Dendritic cell treated with granulocyte-macrophage colony-stimulating factor and Interleukin-4, amounts not matched to agents 40 ng/mL and 50 ng/mL, for 4 days (primary cell): ENCODE results near the gene GALNT10.

Experiments
- H3K27ac Mint-ChIP-seq: one replicate; pipeline ENCODE4 v1.8.0; 2022; ENCODE audit warnings: mild to moderate bottlenecking, mixed read lengths
- H3K27me3 Mint-ChIP-seq: one replicate; pipeline ENCODE4 v1.8.0; 2022; ENCODE audit warnings: mild to moderate bottlenecking, mixed read lengths
- H3K36me3 Mint-ChIP-seq: one replicate; pipeline ENCODE4 v1.8.0; 2022; ENCODE audit warnings: low read depth, mixed read lengths
- H3K4me1 Mint-ChIP-seq: one replicate; pipeline ENCODE4 v1.8.0; 2022; ENCODE audit warnings: low read depth, mixed read lengths
- H3K4me3 Mint-ChIP-seq: one replicate; pipeline ENCODE4 v1.8.0; 2022; ENCODE audit warnings: mild to moderate bottlenecking, moderate library complexity, mixed read lengths
- H3K9me3 Mint-ChIP-seq: one replicate; pipeline ENCODE4 v1.8.0; 2022; ENCODE audit warnings: mixed read lengths
- intact Hi-C: fragments of 100-400 bp; cut with micrococcal nuclease; formaldehyde crosslinking; loops from one replicate; pipeline ENCODE4 v1.15.0; 2022

Gene GALNT10

GRCh38 chr5:154193283-154193682 is 2.8 kb downstream of the GALNT10 start:
- Mint-ChIP-seq H3K9me3 (no peaks in the 10 kb centered on the region), H3K4me3 (no peak overlapping the region), H3K27me3 (peaks cover 20% of the 10 kb centered on the region), H3K27ac (no peak overlapping the region), H3K36me3 (peaks cover 26% of the 10 kb centered on the region), H3K4me1 (peaks cover 57% of the 10 kb centered on the region)
- intact Hi-C loops: loop anchor here (10.0 kb wide), 1 partner anchor 212 kb away; no protein-coding TSS in a partner anchor

- H3K27me3 Mint-ChIP-seq: peaks cover 17% of the 10 kb centered on the region
- no peak overlapping the region for H3K27ac Mint-ChIP-seq
- no peaks in the 10 kb centered on the region for H3K9me3 Mint-ChIP-seq
- peaks cover 31% of the 10 kb centered on the region for H3K36me3 Mint-ChIP-seq
- intact Hi-C loops: loop anchor here (10.0 kb wide), 1 partner anchor 211 kb away; no protein-coding TSS in a partner anchor
- H3K4me1 Mint-ChIP-seq: peaks cover 62% of the 10 kb centered on the region
- no peak overlapping the region for H3K4me3 Mint-ChIP-seq
These were observed 3.2 kb downstream of the GALNT10 start for GRCh38 chr5:154193701-154194121.

- no peak overlapping the region for H3K27ac Mint-ChIP-seq
- no peaks in the 10 kb centered on the region for H3K9me3 Mint-ChIP-seq
- intact Hi-C loops: loop anchor here (10.0 kb wide), 1 partner anchor 210 kb away; no protein-coding TSS in a partner anchor
- H3K27me3 Mint-ChIP-seq: peaks cover 8% of the 10 kb centered on the region
- peaks cover 62% of the 10 kb centered on the region for H3K4me1 Mint-ChIP-seq
- H3K4me3 Mint-ChIP-seq: no peak overlapping the region
- H3K36me3 Mint-ChIP-seq: peaks cover 40% of the 10 kb centered on the region
These were observed 4.1 kb downstream of the GALNT10 start for GRCh38 chr5:154194345-154195329.

- intact Hi-C loops: loop anchor here (10.0 kb wide), 1 partner anchor 209 kb away; no protein-coding TSS in a partner anchor
- Mint-ChIP-seq H3K36me3 (peaks cover 35% of the 10 kb centered on the region), H3K9me3 (no peaks in the 10 kb centered on the region), H3K4me3 (no peak overlapping the region), H3K27ac (peak overlapping the region; percentile 19), H3K27me3 (peaks cover 3% of the 10 kb centered on the region), H3K4me1 (peaks cover 56% of the 10 kb centered on the region)
These were observed 5.7 kb downstream of the GALNT10 start for GRCh38 chr5:154196281-154196680.

- H3K4me3 Mint-ChIP-seq: no peak overlapping the region
- intact Hi-C loops: loop anchor here (10.0 kb wide), 1 partner anchor 208 kb away; no protein-coding TSS in a partner anchor
- H3K27ac Mint-ChIP-seq: peak overlapping the region; percentile 19
These were observed 6.6 kb downstream of the GALNT10 start for GRCh38 chr5:154196955-154197652.

GRCh38 chr5:154197801-154198491 is 7.4 kb downstream of the GALNT10 start:
- Mint-ChIP-seq H3K9me3 (no peaks in the 10 kb centered on the region), H3K4me3 (no peak overlapping the region), H3K4me1 (peaks cover 45% of the 10 kb centered on the region), H3K36me3 (peaks cover 34% of the 10 kb centered on the region), H3K27me3 (no peaks in the 10 kb centered on the region), H3K27ac (no peak overlapping the region)
- intact Hi-C loops: loop anchor here (10.0 kb wide), 1 partner anchor 207 kb away; no protein-coding TSS in a partner anchor

More at GRCh38 chr5:154196955-154197652, 6.6 kb downstream of the GALNT10 start:
- H3K4me1 Mint-ChIP-seq: peaks cover 48% of the 10 kb centered on the region
- no peaks in the 10 kb centered on the region for H3K9me3 Mint-ChIP-seq
- peaks cover 34% of the 10 kb centered on the region for H3K36me3 Mint-ChIP-seq
- H3K27me3 Mint-ChIP-seq: no peaks in the 10 kb centered on the region

- intact Hi-C loops: loop anchor here (10.0 kb wide), 1 partner anchor 206 kb away; no protein-coding TSS in a partner anchor
- Mint-ChIP-seq H3K9me3 (no peaks in the 10 kb centered on the region), H3K27ac (peak overlapping the region; percentile 7), H3K4me1 (peaks cover 40% of the 10 kb centered on the region), H3K27me3 (no peaks in the 10 kb centered on the region), H3K36me3 (peaks cover 34% of the 10 kb centered on the region), H3K4me3 (no peak overlapping the region)
These were observed 8.2 kb downstream of the GALNT10 start for GRCh38 chr5:154198611-154199230.

GRCh38 chr5:154199263-154199662 is 8.7 kb downstream of the GALNT10 start:
- intact Hi-C loops: loop anchor here (10.0 kb wide), 1 partner anchor 206 kb away; no protein-coding TSS in a partner anchor
- H3K9me3 Mint-ChIP-seq: no peaks in the 10 kb centered on the region
- peaks cover 40% of the 10 kb centered on the region for H3K4me1 Mint-ChIP-seq
- no peaks in the 10 kb centered on the region for H3K27me3 Mint-ChIP-seq
- peak overlapping the region; percentile 7 for H3K27ac Mint-ChIP-seq
- peaks cover 37% of the 10 kb centered on the region for H3K36me3 Mint-ChIP-seq
- no peak overlapping the region for H3K4me3 Mint-ChIP-seq

GRCh38 chr5:154199671-154200220 is 9.2 kb downstream of the GALNT10 start:
- Mint-ChIP-seq H3K4me3 (no peak overlapping the region), H3K9me3 (no peaks in the 10 kb centered on the region), H3K36me3 (peaks cover 41% of the 10 kb centered on the region), H3K4me1 (peaks cover 40% of the 10 kb centered on the region), H3K27ac (peak overlapping the region; percentile 7), H3K27me3 (no peaks in the 10 kb centered on the region)
- intact Hi-C loops: loop anchor here (10.0 kb wide), 1 partner anchor 205 kb away; no protein-coding TSS in a partner anchor

GRCh38 chr5:154200221-154200620 is 9.7 kb downstream of the GALNT10 start:
- H3K4me1 Mint-ChIP-seq: peaks cover 40% of the 10 kb centered on the region
- no peak overlapping the region for H3K27ac Mint-ChIP-seq
- H3K36me3 Mint-ChIP-seq: peaks cover 40% of the 10 kb centered on the region

GRCh38 chr5:154201108-154201769 is 10.7 kb downstream of the GALNT10 start:
- H3K36me3 Mint-ChIP-seq: peaks cover 30% of the 10 kb centered on the region
- no peaks in the 10 kb centered on the region for H3K27me3 Mint-ChIP-seq
- intact Hi-C loops: no loop called here
- no peaks in the 10 kb centered on the region for H3K9me3 Mint-ChIP-seq
- H3K27ac Mint-ChIP-seq: no peak overlapping the region
- peaks cover 43% of the 10 kb centered on the region for H3K4me1 Mint-ChIP-seq
- no peak overlapping the region for H3K4me3 Mint-ChIP-seq

More at GRCh38 chr5:154200221-154200620, 9.7 kb downstream of the GALNT10 start:
- H3K27me3 Mint-ChIP-seq: no peaks in the 10 kb centered on the region
- no peak overlapping the region for H3K4me3 Mint-ChIP-seq
- intact Hi-C loops: no loop called here
- H3K9me3 Mint-ChIP-seq: no peaks in the 10 kb centered on the region
